H1 (cell line): ENCODE measurements around the gene ATG16L2. TPM values are rescaled to one million over a fixed set of nuclear protein-coding genes. Genes with fewer than 3 reads are reported as not detected.

Experiments used
- CTCF ChIA-PET: fragments of 300-600 bp; sonication (Branson Sonifier 250); formaldehyde crosslinking; loops from one replicate; lab custom pipeline; 2021; ENCODE audit not compliant: partially characterized antibody; lab: Charles Lee
- POLR2A ChIA-PET: fragments of 300-600 bp; sonication (Branson Sonifier 250); formaldehyde crosslinking; loops from one replicate; lab custom pipeline; 2021; ENCODE audit warnings: inconsistent platforms; ENCODE audit not compliant: partially characterized antibody; lab: Charles Lee
- DNase-seq, 2 experiments: peaks; one replicate each; pipeline versions ENCODE4 v3.0.0 to v3.0.0-alpha.2; 2010 to 2022; ENCODE audit warnings: low spot score in 2 of 2, low read depth in 1 of 2, mixed read lengths in 1 of 2
- FAIRE-seq: peaks from 2 replicates; lab custom pipeline; 2011; peaks lifted over from hg19 to GRCh38; lab: Jason Lieb, UNC
- H2AFZ ChIP-seq: 2 replicates; pipeline ENCODE4 v1.8.1; 2012; ENCODE audit warnings: low read length, inconsistent platforms
- H2AK5ac ChIP-seq: 2 replicates; pipeline ENCODE4 v1.6.1; 2013; ENCODE audit warnings: low read depth, low read length
- H2BK120ac ChIP-seq: replicated peaks from 2 replicates; pipeline ENCODE3; 2013; ENCODE audit warnings: low read depth, low read length, inconsistent platforms
- H2BK12ac ChIP-seq: 2 replicates; pipeline ENCODE4 v1.6.1; 2013; ENCODE audit warnings: low read depth, low read length
- H2BK15ac ChIP-seq: 2 replicates; pipeline ENCODE4 v1.6.1; 2013; ENCODE audit warnings: low read length
- H2BK20ac ChIP-seq: 2 replicates; pipeline ENCODE4 v1.6.1; 2013; ENCODE audit warnings: low read length
- H2BK5ac ChIP-seq: 2 replicates; pipeline ENCODE4 v1.6.1; 2013; ENCODE audit warnings: low read depth, low read length
- H3K14ac ChIP-seq: 2 replicates; pipeline ENCODE4 v1.6.1; 2013; ENCODE audit warnings: inconsistent platforms; ENCODE audit not compliant: insufficient read length
- H3K18ac ChIP-seq: 2 replicates; pipeline ENCODE4 v1.6.1; 2013; ENCODE audit warnings: low read length; ENCODE audit errors: extremely low read depth
- H3K23ac ChIP-seq: 2 replicates; pipeline ENCODE4 v1.6.1; 2013; ENCODE audit warnings: inconsistent platforms; ENCODE audit not compliant: insufficient read length
- H3K23me2 ChIP-seq: 2 replicates; pipeline ENCODE4 v1.6.1; 2013; ENCODE audit warnings: low read depth, low read length
- H3K27ac ChIP-seq: 2 replicates; pipeline ENCODE4 v1.6.1; 2011; ENCODE audit warnings: low read depth, low read length, inconsistent platforms
- H3K27me3 ChIP-seq, 4 experiments: replicated peaks in 1 of 4; 1 replicate in 1 of 4; 2 replicates in 3 of 4; pipeline versions ENCODE4 v1.6.1 to v1.8.1; 2011 to 2013; ENCODE audit warnings: low read length in 3 of 4, mild to moderate bottlenecking in 3 of 4, inconsistent platforms in 2 of 4, mixed read lengths in 2 of 4, moderate library complexity in 1 of 4; ENCODE audit not compliant: control insufficient read depth in 3 of 4, insufficient read depth in 3 of 4; ENCODE audit errors: extremely low read depth in 1 of 4
- H3K36me3 ChIP-seq, 4 experiments: 2 replicates each; pipeline versions ENCODE4 v1.6.1 to v1.8.1; 2011 to 2013; ENCODE audit warnings: mild to moderate bottlenecking in 4 of 4, low read length in 3 of 4, moderate library complexity in 2 of 4, control low read depth in 1 of 4, inconsistent platforms in 1 of 4; ENCODE audit not compliant: insufficient read depth in 4 of 4, control insufficient read depth in 2 of 4
- H3K4ac ChIP-seq: replicated peaks from 2 replicates; pipeline ENCODE3; 2013; ENCODE audit warnings: low read length, low read depth, mixed read lengths, inconsistent platforms; ENCODE audit not compliant: insufficient read length
- H3K4me1 ChIP-seq, 4 experiments: replicated peaks in 1 of 4; 1 replicate in 1 of 4; 2 replicates in 3 of 4; pipeline versions ENCODE4 v1.6.1 to v1.8.1; 2011 to 2013; ENCODE audit warnings: low read length in 3 of 4, inconsistent platforms in 2 of 4, mixed read lengths in 1 of 4; ENCODE audit not compliant: insufficient read depth in 4 of 4, control insufficient read depth in 3 of 4
- H3K4me2 ChIP-seq, 2 experiments: 2 replicates each; pipeline versions ENCODE4 v1.6.1 to v1.8.1; 2011 to 2013; ENCODE audit warnings: low read depth in 2 of 2, low read length in 2 of 2, control low read depth in 1 of 2, inconsistent platforms in 1 of 2, mild to moderate bottlenecking in 1 of 2; ENCODE audit not compliant: insufficient read depth in 1 of 2
- H3K4me3 ChIP-seq, 4 experiments: fragments of 200-600, 300-600 bp in 1 of 4; sonication (generic), shearing (Covaris generic), sonication (Bioruptor Twin) in 1 of 4; 2 replicates each; pipeline versions ENCODE4 v1.5.1 to v1.8.1; 2011 to 2016; ENCODE audit warnings: low read length in 4 of 4, low read depth in 3 of 4, control low read depth in 2 of 4, inconsistent platforms in 2 of 4, mild to moderate bottlenecking in 2 of 4, mixed read lengths in 1 of 4, moderate library complexity in 1 of 4; ENCODE audit not compliant: insufficient read depth in 2 of 4; ENCODE audit errors: extremely low read depth in 1 of 4
- H3K56ac ChIP-seq: replicated peaks from 2 replicates; pipeline ENCODE3; 2013; ENCODE audit warnings: low read depth, mild to moderate bottlenecking, mixed read lengths, low read length, inconsistent platforms; ENCODE audit not compliant: insufficient read length
- H3K79me1 ChIP-seq: 2 replicates; pipeline ENCODE4 v1.6.1; 2013; ENCODE audit warnings: low read depth, low read length, control low read depth
- H3K79me2 ChIP-seq, 2 experiments: 2 replicates each; pipeline versions ENCODE4 v1.6.1 to v1.8.1; 2012 to 2013; ENCODE audit warnings: low read length in 2 of 2, mild to moderate bottlenecking in 2 of 2, inconsistent platforms in 1 of 2; ENCODE audit not compliant: insufficient read depth in 2 of 2, control insufficient read depth in 1 of 2
- H3K9ac ChIP-seq, 4 experiments: replicated peaks in 1 of 4; 1 replicate in 1 of 4; 2 replicates in 3 of 4; pipeline versions ENCODE4 v1.6.1 to v1.8.1; 2011 to 2013; ENCODE audit warnings: low read depth in 3 of 4, low read length in 3 of 4, control low read depth in 2 of 4, mild to moderate bottlenecking in 2 of 4, moderate library complexity in 2 of 4, inconsistent platforms in 1 of 4; ENCODE audit errors: extremely low read depth in 1 of 4
- H3K9me3 ChIP-seq, 2 experiments: 2 replicates each; pipeline versions ENCODE4 v1.6.1 to v1.8.1; 2012 to 2013; ENCODE audit warnings: mild to moderate bottlenecking in 2 of 2, moderate library complexity in 2 of 2, control low read depth in 1 of 2, inconsistent platforms in 1 of 2, low read depth in 1 of 2, low read length in 1 of 2, mixed read lengths in 1 of 2; ENCODE audit not compliant: insufficient read depth in 2 of 2
- H4K20me1 ChIP-seq, 2 experiments: replicated peaks in 1 of 2; 2 replicates each; pipeline versions ENCODE3 to v1.8.1; 2011 to 2013; ENCODE audit warnings: inconsistent platforms in 2 of 2, low read length in 2 of 2, mild to moderate bottlenecking in 1 of 2; ENCODE audit not compliant: insufficient read depth in 2 of 2, control insufficient read depth in 1 of 2
- H4K5ac ChIP-seq: 2 replicates; pipeline ENCODE4 v1.6.1; 2013; ENCODE audit warnings: low read length, low read depth, mixed read lengths, inconsistent platforms; ENCODE audit not compliant: insufficient read length
- H4K8ac ChIP-seq: 2 replicates; pipeline ENCODE4 v1.8.0; 2013; ENCODE audit warnings: mild to moderate bottlenecking, moderate library complexity, low read length, inconsistent platforms; ENCODE audit not compliant: insufficient read depth; ENCODE audit errors: extremely low read depth
- H4K91ac ChIP-seq: replicated peaks from 2 replicates; pipeline ENCODE3; 2013; ENCODE audit warnings: low read length, mixed read lengths, inconsistent platforms; ENCODE audit not compliant: insufficient read length
- ASH2L ChIP-seq: fragments of 200-600, 300-600 bp; sonication (generic); IDR thresholded peaks from one replicate; pipeline ENCODE4 v1.7.1; 2017; ENCODE audit warnings: low read length
- CEBPB ChIP-seq: IDR thresholded peaks from 2 replicates; pipeline ENCODE4 v1.6.1; 2012; ENCODE audit warnings: low read depth, low read length
- CREB1 ChIP-seq: IDR thresholded peaks from 2 replicates; pipeline ENCODE4 v1.6.1; 2012; ENCODE audit warnings: inconsistent platforms
- EZH2 ChIP-seq: fragments of 200-600 bp; sonication (generic); IDR thresholded peaks from 2 replicates; pipeline ENCODE4 v1.7.1; 2012; ENCODE audit warnings: low read depth, mild to moderate bottlenecking, moderate library complexity, low read length, inconsistent platforms; ENCODE audit not compliant: severe bottlenecking
- HDAC6 ChIP-seq: IDR thresholded peaks from one replicate; pipeline ENCODE4 v1.7.1; 2012; ENCODE audit warnings: low read depth, mild to moderate bottlenecking, inconsistent platforms, low read length, moderate library complexity
- NRF1 ChIP-seq: IDR thresholded peaks from 2 replicates; pipeline ENCODE4 v1.6.1; 2011; ENCODE audit warnings: mild to moderate bottlenecking, low read depth, low read length, improper control_type of control experiment
- POLR2A ChIP-seq, 2 experiments: IDR thresholded peaks; 1 replicate in 1 of 2; 2 replicates in 1 of 2; pipeline ENCODE4 v1.6.1; 2011; ENCODE audit warnings: low read depth in 2 of 2, low read length in 2 of 2, mild to moderate bottlenecking in 2 of 2; ENCODE audit errors: control extremely low read depth in 1 of 2
- SP2 ChIP-seq: IDR thresholded peaks from 2 replicates; pipeline ENCODE4 v1.6.1; 2012; ENCODE audit warnings: mild to moderate bottlenecking, low read length, inconsistent platforms
- SRF ChIP-seq: IDR thresholded peaks from 2 replicates; pipeline ENCODE4 v1.6.1; 2011; ENCODE audit warnings: mild to moderate bottlenecking, low read depth, low read length, moderate library complexity
- SUZ12 ChIP-seq: fragments of 200-600 bp; sonication (generic); IDR thresholded peaks from 2 replicates; pipeline ENCODE4 v1.6.1; 2012; ENCODE audit warnings: mild to moderate bottlenecking, inconsistent platforms, low read length, moderate library complexity, mixed read lengths
- WGBS, 2 experiments: shearing (Covaris generic) in 1 of 2; methylation state at CpG; one replicate each; pipeline versions ENCODE4 v1.1.6 to v1.1.7; 2013 to 2015; ENCODE audit warnings: low lambda C conversion rate in 2 of 2, mixed read lengths in 2 of 2, inconsistent platforms in 1 of 2, low coverage in 1 of 2, missing lambda C conversion rate in 1 of 2; ENCODE audit not compliant: insufficient replicate concordance in 2 of 2, insufficient coverage in 1 of 2, insufficient read length in 1 of 2; ENCODE audit errors: extremely low coverage in 1 of 2, missing lambda C conversion rate in 1 of 2; 5-methylcytosine and 5-hydroxymethylcytosine counted together
- polyA plus RNA-seq, 7 experiments: library from polyadenylated mRNA; depleted of rRNA in 3 of 7; stranded (reverse) in 5 of 7; unstranded in 2 of 7; fragments of >200 nt in 5 of 7; fragments of 200-250 nt in 2 of 7; gene quantifications; 1 replicate in 5 of 7; 2 replicates in 1 of 7; 4 replicates in 1 of 7; pipeline versions ENCODE4 v1.2.1 to v1.2.3, GENCODE V29; 2011 to 2013; ENCODE audit warnings: missing spikeins in 2 of 7, mixed read lengths in 2 of 7
- total RNA-seq: library from RNA; stranded (reverse); fragmentation: NEBNext Ultra II Directional; extraction: Animal tissue kit (Norgen Biotek cat#: 25700); gene quantifications from 2 replicates; pipeline ENCODE4 v1.2.1, GENCODE V29; 2021
- TF ChIP-seq, protein P1 (sequence below), 3 experiments: IDR thresholded peaks; 1 replicate in 2 of 3; 2 replicates in 1 of 3; pipeline versions ENCODE4 v1.5.1 to v1.6.1; 2011; ENCODE audit warnings: low read length in 3 of 3, mild to moderate bottlenecking in 3 of 3, inconsistent platforms in 2 of 3, low read depth in 1 of 3, moderate library complexity in 1 of 3; ENCODE audit not compliant: insufficient read depth in 1 of 3; ENCODE audit errors: control extremely low read depth in 1 of 3

The ATG16L2 gene
- total and polyA plus RNA-seq, 2 of the 8 experiments (the other 6 are each of a cell fraction or from before 2014, with no cell fraction given) = 11.0 to 18.5 TPM

DNA sequence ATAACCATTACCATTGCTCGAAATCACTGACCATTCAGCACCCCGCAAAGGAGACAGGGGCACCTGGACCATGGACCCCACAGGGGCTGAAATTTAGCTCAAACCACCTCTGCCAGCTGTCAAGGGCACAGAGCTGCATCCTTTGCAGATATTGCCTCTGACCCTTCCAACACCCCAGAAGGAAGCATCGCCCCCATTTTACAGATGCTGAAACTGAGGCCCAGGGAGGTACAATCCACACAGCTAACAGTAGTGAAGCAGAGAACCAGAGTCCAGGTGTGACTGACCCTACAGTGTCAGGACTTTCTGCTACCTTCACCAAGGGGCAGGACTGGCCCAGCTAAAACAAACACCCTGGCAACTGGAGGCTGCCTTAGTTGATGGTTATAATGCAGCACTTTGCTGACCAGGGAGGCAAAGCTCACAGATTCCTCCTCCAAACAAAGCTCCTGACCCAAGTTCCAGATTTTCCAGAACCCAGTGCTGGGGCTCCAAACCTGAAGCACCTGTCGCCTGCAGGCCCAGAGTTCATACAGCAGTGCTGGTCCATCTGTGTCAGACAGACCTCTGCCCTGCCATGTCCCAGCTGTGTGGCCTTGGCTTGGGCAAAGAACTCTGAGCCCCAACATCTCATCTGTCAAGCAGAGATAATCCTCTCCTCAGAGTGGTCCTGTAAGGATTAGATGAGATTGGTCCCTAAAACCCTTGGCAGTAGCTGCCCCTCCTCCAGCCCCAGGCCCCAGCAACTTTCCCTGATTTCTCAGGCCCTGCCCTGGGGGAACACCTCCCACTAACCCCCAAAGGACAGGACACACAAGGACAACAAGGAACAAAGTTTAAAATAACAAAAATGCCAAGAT, 46.8 kb upstream of the ATG16L2 start:
- Histone ChIP-seq H4K5ac (no peak overlapping the region), H2BK12ac (no peak overlapping the region), H3K27ac (no peak overlapping the region), H3K56ac (no peak overlapping the region), H3K23ac (no peak overlapping the region), H3K18ac (no peak overlapping the region; the same call in 1 of the 2 replicates), H3K14ac (no peak overlapping the region), H3K27me3 (no peaks in the 10 kb centered on the region), H4K20me1 (no peaks in the 10 kb centered on the region), H3K79me2 (no peaks in the 10 kb centered on the region), H2BK120ac (no peak overlapping the region), H3K23me2 (no peaks in the 10 kb centered on the region), H2BK20ac (no peak overlapping the region), H3K36me3 (no peaks in the 10 kb centered on the region), H3K4me1 (peaks cover 0 to 26% (median 16%) of the 10 kb centered on the region in 4 experiments; a peak in 6 of 7 replicates), H2BK15ac (0 out of 2 replicates have a peak overlapping the region, but pooled peaks have one; percentile 61), H2BK5ac (no peak overlapping the region), H2AK5ac (no peak overlapping the region), H3K4me2 (no peak overlapping the region), H3K9me3 (no peaks in the 10 kb centered on the region), H3K4me3 (no peak overlapping the region), H2AFZ (no peak overlapping the region), H3K79me1 (peaks cover 3% of the 10 kb centered on the region), H4K91ac (no peak overlapping the region), H3K9ac (no peak overlapping the region), H4K8ac (no peak overlapping the region), H3K4ac (peak overlapping the region; percentile 17)
- CTCF ChIA-PET = interaction anchor here (0.7 to 3.2 kb wide), 17 partner anchors 8 to 83 kb away, joined by 3 to 20 read pairs (median 4); no protein-coding TSS in a partner anchor
- no peak for FAIRE-seq
- 89% methylated on average over 4 of the region's 4 CpGs; no CpG with 5 or more reads in 1 of the 2 experiments for WGBS, 2 experiments
- DNase-seq = no peak
- POLR2A ChIA-PET = no interaction called here
- TF ChIP-seq ASH2L (no peak), CEBPB (no peak), SRF (no peak), SP2 (no peak), HDAC6 (no peak), EZH2 (no peak), POLR2A (IDR thresholded peaks at IDR 0.05; ENCODE audit: control extremely low read depth in 1 of 2, low read depth in 2 of 2, low read length in 2 of 2) (no peak), CREB1 (no peak), NRF1 (no peak), SUZ12 (no peak)
- TF ChIP-seq, protein P1, sequence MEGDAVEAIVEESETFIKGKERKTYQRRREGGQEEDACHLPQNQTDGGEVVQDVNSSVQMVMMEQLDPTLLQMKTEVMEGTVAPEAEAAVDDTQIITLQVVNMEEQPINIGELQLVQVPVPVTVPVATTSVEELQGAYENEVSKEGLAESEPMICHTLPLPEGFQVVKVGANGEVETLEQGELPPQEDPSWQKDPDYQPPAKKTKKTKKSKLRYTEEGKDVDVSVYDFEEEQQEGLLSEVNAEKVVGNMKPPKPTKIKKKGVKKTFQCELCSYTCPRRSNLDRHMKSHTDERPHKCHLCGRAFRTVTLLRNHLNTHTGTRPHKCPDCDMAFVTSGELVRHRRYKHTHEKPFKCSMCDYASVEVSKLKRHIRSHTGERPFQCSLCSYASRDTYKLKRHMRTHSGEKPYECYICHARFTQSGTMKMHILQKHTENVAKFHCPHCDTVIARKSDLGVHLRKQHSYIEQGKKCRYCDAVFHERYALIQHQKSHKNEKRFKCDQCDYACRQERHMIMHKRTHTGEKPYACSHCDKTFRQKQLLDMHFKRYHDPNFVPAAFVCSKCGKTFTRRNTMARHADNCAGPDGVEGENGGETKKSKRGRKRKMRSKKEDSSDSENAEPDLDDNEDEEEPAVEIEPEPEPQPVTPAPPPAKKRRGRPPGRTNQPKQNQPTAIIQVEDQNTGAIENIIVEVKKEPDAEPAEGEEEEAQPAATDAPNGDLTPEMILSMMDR (IDR thresholded peaks at IDR 0.05; ENCODE audit: control extremely low read depth in 1 of 3, insufficient read depth in 1 of 3, low read depth in 1 of 3, low read length in 3 of 3) = no peak
